Urinary bladder (tissue), 4 donors: ENCODE measurements around the gene DZIP1L. TPM values are rescaled to one million over a fixed set of nuclear protein-coding genes. Genes with fewer than 3 reads are reported as not detected.
"Not testable (repeated sequence)": the region's sequence is repeated elsewhere in the genome, so short reads cannot be mapped to it uniquely, and the experiment has no call there.

Source experiments
- DNase-seq: peaks from one replicate; pipeline ENCODE4 v3.0.0-alpha.2; 2015; ENCODE audit errors: extremely low spot score
- H3K27ac ChIP-seq: one replicate; pipeline ENCODE4 v1.5.1; 2013; ENCODE audit warnings: low read depth, mild to moderate bottlenecking, moderate library complexity
- H3K36me3 ChIP-seq: one replicate; pipeline ENCODE4 v1.6.1; 2013; ENCODE audit warnings: mild to moderate bottlenecking, moderate library complexity; ENCODE audit not compliant: insufficient read depth
- H3K4me1 ChIP-seq: one replicate; pipeline ENCODE4 v1.6.1; 2013; ENCODE audit warnings: mild to moderate bottlenecking, moderate library complexity; ENCODE audit not compliant: insufficient read depth
- H3K4me3 ChIP-seq: one replicate; pipeline ENCODE4 v1.5.1; 2013; ENCODE audit warnings: low read depth, low read length
- WGBS: extraction: QIAGEN DNeasy Blood & Tissue Kit; methylation state at CpG from one replicate; pipeline ENCODE4 v1.1.7; 2013; 5-methylcytosine and 5-hydroxymethylcytosine counted together
- polyA plus RNA-seq: library from polyadenylated mRNA; stranded (reverse); fragments of 200-250 nt; gene quantifications from one replicate; pipeline ENCODE4 v1.2.3, GENCODE V29; 2013
- total RNA-seq: library from RNA; depleted of rRNA; stranded (reverse); fragments of >200 nt; gene quantifications from one replicate; pipeline ENCODE4 v1.2.3, GENCODE V29; 2014
- donor health status: healthy with polysubstance abuse.
- donor health status: healthy.

DZIP1L gene
- total and polyA plus RNA-seq, 2 donors = 7.2 to 54.0 TPM

GRCh38 chr3:138127636-138128365 is 12.4 kb upstream of the DZIP1L start:
- WGBS = 86% methylated on average over 1 of the region's 1 CpG
- H3K27ac ChIP-seq = no peak overlapping the region
- no peaks in the 10 kb centered on the region for H3K36me3 ChIP-seq
- no peak for DNase-seq
- H3K4me3 ChIP-seq = no peak overlapping the region
- H3K4me1 ChIP-seq = no peaks in the 10 kb centered on the region

GRCh38 chr3:138125548-138126221 is 10.3 kb upstream of the DZIP1L start:
- Histone ChIP-seq H3K4me3 (no peak overlapping the region), H3K36me3 (no peaks in the 10 kb centered on the region), H3K27ac (no peak overlapping the region), H3K4me1 (no peaks in the 10 kb centered on the region)
- no peak for DNase-seq
- WGBS = 35% methylated on average over 5 of the region's 5 CpGs

GRCh38 chr3:138124706-138125355 is 9.4 kb upstream of the DZIP1L start:
- no peak overlapping the region for H3K4me3 ChIP-seq
- no peaks in the 10 kb centered on the region for H3K4me1 ChIP-seq
- DNase-seq = no peak
- WGBS = 72% methylated on average over 10 of the region's 10 CpGs
- no peaks in the 10 kb centered on the region for H3K36me3 ChIP-seq
- no peak overlapping the region for H3K27ac ChIP-seq

DNA sequence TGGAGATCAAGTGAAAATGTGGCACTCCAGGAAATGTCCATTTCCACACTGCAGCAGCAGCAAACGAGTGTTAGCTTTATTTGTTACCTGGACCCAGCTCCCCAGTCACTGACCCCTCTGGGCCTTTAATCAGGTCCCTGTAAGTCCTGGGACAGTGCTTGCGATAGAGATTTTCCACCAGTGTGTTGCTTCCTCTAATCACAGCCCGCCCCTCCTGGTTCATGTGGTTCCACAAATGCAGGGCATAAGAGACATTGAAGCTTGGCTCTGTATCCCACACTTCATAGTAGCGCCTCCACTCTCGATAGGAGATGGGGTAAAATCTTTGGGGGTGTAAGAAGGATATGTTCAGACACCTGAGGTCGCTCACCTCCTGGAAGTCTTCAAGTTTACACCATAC is 8.8 kb upstream of the DZIP1L start:
- Histone ChIP-seq H3K4me3 (no peak overlapping the region), H3K27ac (no peak overlapping the region), H3K4me1 (no peaks in the 10 kb centered on the region), H3K36me3 (no peaks in the 10 kb centered on the region)
- DNase-seq = no peak
- 88% methylated on average over 6 of the region's 6 CpGs for WGBS

DNA sequence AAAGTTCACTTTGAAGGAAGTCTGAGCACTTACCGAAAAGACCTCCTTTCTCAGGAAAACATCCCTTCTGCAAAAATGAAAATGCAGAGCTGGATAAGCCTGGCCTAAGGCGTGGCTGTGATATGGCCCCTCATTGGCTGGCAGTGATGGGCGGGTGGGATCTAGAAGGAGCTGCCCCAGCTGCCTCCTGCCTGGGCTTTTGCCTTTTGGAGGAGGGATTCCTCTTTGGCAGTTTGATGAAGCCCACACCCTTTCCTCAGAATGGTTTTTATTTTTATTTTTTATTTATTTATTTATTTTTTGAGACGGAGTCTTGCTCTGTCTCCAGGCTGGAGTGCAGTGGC is 4.0 kb upstream of the DZIP1L start:
- DNase-seq = no peak
- Histone ChIP-seq H3K27ac (no peak overlapping the region), H3K4me1 (no peaks in the 10 kb centered on the region), H3K4me3 (no peak overlapping the region), H3K36me3 (no peaks in the 10 kb centered on the region)
- WGBS = 56% methylated on average over 4 of the region's 4 CpGs

- DNase-seq = no peak
- no peaks in the 10 kb centered on the region for H3K36me3 ChIP-seq
- WGBS = 33% methylated on average over 8 of the region's 8 CpGs
- no peak overlapping the region for H3K4me3 ChIP-seq
- H3K4me1 ChIP-seq = no peaks in the 10 kb centered on the region
- H3K27ac ChIP-seq = no peak overlapping the region
Observed at GRCh38 chr3:138118612-138119422, 3.4 kb upstream of the DZIP1L start.

DNA sequence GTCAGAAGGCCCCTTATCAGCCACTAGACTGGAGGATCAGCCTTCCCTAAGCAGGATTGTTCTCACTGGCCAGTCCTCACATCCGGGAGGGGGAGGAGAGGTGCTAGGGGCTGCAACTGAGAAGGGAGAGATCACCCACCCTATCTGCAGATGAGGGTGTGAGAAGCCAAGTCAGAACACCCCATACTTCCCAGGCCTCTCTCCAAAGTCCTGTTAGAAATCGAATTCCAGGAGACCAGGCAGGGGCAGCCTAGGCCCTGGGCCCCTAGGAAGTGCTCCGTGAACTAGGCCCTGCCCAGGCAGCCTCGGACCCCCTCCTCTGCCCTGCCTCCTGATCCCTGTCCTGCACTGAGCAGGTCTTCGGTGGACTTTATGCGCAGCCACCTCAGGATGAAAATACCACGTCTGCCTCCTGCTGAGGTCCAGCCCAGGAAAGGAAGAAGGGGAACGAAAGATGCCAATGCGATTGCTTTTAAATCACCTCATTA is 933 bp downstream of the DZIP1L start:
- Histone ChIP-seq H3K27ac (peak overlapping the region; percentile 92), H3K4me1 (no peaks in the 10 kb centered on the region), H3K4me3 (peak overlapping the region; percentile 85), H3K36me3 (no peaks in the 10 kb centered on the region)
- WGBS = 13% methylated on average over 9 of the region's 9 CpGs
- DNase-seq = no peak

- H3K27ac ChIP-seq = no peak overlapping the region
- no peaks in the 10 kb centered on the region for H3K4me1 ChIP-seq
- no peak for DNase-seq
- no peaks in the 10 kb centered on the region for H3K36me3 ChIP-seq
- no peak overlapping the region for H3K4me3 ChIP-seq
- WGBS = 74% methylated on average over 1 of the region's 1 CpG
Observed at GRCh38 chr3:138113326-138113725, 2.1 kb downstream of the DZIP1L start.

GRCh38 chr3:138112362-138112761 is 3.0 kb downstream of the DZIP1L start:
- H3K4me3 ChIP-seq = no peak overlapping the region
- H3K4me1 ChIP-seq = no peaks in the 10 kb centered on the region
- DNase-seq = no peak
- 86% methylated on average over 8 of the region's 8 CpGs for WGBS
- no peak overlapping the region for H3K27ac ChIP-seq
- no peaks in the 10 kb centered on the region for H3K36me3 ChIP-seq

GRCh38 chr3:138105598-138105997 is 9.8 kb downstream of the DZIP1L start:
- Histone ChIP-seq H3K27ac (no peak overlapping the region), H3K36me3 (no peaks in the 10 kb centered on the region), H3K4me1 (no peaks in the 10 kb centered on the region), H3K4me3 (no peak overlapping the region)
- WGBS = 92% methylated on average over 1 of the region's 1 CpG
- DNase-seq = no peak

DNA sequence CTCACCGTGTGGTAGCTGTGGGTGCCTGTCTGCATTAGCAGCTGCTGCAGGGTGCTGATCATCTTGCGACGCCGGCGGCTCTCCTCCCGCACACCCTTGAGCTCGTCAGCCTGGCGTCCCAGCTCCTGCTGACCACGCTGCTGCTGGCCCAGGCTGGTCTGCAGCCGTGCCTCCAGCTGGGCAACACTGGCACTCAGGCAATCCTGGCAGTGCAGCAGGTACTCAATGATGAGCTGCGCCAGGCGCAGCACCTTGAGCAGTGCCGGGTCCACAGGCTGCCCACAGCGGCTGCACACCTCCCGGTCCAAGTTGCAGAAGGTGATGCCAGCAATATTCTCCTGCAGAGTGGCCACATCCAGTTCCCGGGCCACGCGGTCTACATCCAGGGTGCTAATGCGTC is 11.9 kb downstream of the DZIP1L start:
- Histone ChIP-seq H3K36me3 (no peaks in the 10 kb centered on the region), H3K4me1 (no peaks in the 10 kb centered on the region), H3K27ac (no peak overlapping the region), H3K4me3 (no peak overlapping the region)
- DNase-seq = no peak
- 96% methylated on average over 19 of the region's 19 CpGs for WGBS

- not testable (repeated sequence) for H3K4me1 ChIP-seq, H3K4me3 ChIP-seq, H3K27ac ChIP-seq, H3K36me3 ChIP-seq, DNase-seq
- WGBS = 83% methylated on average over 22 of the region's 22 CpGs
Observed at GRCh38 chr3:138101351-138101940, 14.0 kb downstream of the DZIP1L start.

GRCh38 chr3:138099417-138099816 is 16.0 kb downstream of the DZIP1L start:
- Histone ChIP-seq H3K4me1 (no peaks in the 10 kb centered on the region), H3K36me3 (no peaks in the 10 kb centered on the region), H3K27ac (no peak overlapping the region), H3K4me3 (no peak overlapping the region)
- no peak for DNase-seq
